GM18520 (cell line): ENCODE results near the gene RIMS3.
"Not testable (repeated sequence)": the region's sequence is repeated elsewhere in the genome, so short reads cannot be mapped to it uniquely, and the experiment has no call there.

Source experiments
- ATAC-seq: cut with Tn5 transposase; IDR thresholded peaks from one replicate; pipeline ENCODE4 v1.9.1; 2021; ENCODE audit not compliant: unreplicated experiment

The RIMS3 gene

GRCh38 chr1:40633523-40633922, 32.0 kb downstream of the RIMS3 start:
- ATAC-seq: no peak

DNA sequence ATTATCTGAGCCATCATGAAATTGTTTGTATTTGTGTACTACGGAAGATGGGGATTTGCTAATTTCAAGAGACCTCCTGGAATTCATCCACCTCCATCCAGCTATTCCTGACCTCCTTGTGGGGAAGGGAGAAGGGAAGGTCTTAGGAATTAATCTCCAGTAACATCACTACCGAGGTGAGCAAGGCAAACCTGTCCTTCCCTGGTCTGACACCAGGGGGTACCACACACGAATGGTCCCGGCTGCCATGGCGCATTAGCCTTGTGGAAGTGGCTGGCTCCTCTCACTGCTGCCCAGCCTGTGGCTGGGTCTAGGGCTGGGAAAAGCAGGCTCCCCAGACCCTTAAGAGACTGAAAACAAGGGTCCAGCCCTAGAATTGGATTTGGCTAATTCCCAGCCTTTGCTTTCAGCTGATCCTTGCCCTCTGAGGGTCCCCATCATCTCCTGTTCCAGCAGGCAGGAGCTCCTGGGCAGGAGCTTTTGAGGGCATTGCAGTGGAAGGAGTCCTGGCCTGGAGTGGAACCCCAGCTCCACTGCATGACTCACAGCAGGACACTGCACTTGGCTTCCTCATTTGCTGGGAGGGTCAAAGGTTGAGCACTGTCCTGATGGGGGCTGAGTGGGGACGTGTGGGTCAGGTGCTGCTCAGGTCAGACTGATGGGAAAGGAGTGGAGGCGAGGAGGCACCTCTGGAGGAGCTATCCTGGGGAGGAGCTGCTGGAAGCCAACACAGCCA, 34.8 kb downstream of the RIMS3 start:
- ATAC-seq: no peak

GRCh38 chr1:40629546-40629945, 35.9 kb downstream of the RIMS3 start:
- ATAC-seq: not testable (repeated sequence)

DNA sequence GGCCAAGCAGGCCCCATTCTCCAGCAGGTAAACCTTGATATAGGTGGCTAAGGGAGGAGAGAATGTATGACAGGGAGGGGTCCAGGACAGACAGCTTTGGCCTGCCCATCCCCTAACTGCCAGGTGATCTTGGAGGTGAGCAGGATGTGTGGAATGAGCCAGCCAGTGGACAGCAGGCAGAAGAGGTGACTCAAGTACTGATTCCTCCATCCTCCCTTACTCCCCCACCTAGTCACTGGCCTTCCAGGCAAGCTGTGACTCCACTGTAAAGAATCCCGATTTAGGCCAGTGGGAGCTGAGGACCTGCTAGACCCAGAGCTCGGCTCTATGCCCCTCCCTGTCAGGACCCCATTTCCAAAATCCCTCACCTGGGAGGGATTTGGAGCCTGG, 36.6 kb downstream of the RIMS3 start:
- no peak for ATAC-seq

- ATAC-seq: peak; percentile 82
Observed at GRCh38 chr1:40627987-40628902, 37.2 kb downstream of the RIMS3 start.

- no peak for ATAC-seq
Observed at GRCh38 chr1:40626383-40626770, 39.1 kb downstream of the RIMS3 start.

- no peak for ATAC-seq
Observed at GRCh38 chr1:40625476-40626382, 39.8 kb downstream of the RIMS3 start.

DNA sequence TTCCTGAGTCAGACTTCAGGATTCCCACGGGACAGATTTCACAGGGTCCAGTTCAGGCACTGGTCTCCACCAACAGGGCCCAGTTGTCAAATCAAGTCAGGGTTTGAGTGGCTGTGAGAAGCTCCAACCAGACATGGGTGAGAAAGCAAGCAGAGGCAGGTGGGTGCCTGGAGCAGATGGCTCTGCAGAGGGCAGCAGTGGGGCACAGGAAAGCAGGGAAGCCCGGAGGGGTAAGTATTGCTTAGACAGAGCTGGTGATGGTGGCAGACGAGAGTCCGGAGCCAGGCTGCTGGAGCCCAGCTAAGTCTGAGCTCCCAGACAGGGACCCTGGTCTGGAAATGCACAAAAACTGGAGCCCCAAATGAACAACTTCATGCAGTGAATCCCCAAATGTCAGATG, 40.4 kb downstream of the RIMS3 start:
- ATAC-seq: no peak

GRCh38 chr1:40622936-40623629, 42.4 kb downstream of the RIMS3 start:
- no peak for ATAC-seq

DNA sequence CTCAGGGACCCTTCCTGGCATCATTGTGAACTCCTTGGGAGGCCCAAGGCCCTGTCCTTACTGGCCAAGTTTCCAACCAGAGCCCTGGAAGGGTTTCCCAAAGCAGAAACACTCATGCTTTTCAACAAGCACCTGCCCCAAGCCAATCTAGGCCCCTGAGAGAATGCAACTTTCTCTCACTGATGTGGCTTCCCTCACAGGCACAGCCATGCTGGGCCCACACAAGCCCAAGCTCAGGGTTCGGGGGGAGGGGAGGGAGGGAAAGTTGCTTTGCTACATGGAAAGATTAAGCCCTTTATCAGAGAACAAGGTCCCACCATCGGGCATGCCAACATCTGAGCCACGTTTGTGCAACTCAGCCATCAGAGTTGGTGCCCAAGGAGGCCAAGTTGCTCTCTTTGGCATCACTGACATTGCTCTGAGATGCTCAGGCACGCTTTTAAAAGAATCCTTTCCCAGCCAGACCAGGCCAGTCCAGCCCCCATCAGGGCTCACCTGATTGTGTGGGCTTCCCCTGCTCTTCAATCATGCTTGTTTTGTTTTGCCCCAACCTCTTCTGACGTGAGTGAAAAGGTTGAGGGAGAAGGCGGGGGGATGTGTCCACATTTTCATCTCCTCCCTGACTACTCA, 43.5 kb downstream of the RIMS3 start:
- no peak for ATAC-seq

GRCh38 chr1:40620586-40621210, 44.8 kb downstream of the RIMS3 start:
- ATAC-seq: no peak

DNA sequence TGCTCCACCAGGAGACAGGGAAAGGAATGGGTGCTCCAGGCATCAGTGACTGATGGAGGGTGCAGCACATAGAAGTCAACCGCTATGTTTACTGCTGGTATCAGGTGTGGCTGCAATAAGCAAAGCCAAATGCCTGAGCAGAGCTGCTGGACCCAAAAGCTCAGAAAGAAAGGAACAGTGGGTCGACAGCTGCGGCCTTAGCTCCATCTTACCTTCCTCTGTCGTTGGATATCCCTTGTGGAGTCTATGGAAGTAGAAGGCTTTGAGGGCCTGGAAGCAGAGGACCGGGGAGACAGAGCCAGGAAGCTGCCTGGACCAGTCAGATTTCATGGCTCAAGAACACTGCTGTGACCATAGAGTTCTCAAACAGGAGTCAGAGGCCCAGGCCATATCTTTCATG, 45.3 kb downstream of the RIMS3 start:
- ATAC-seq: no peak

DNA sequence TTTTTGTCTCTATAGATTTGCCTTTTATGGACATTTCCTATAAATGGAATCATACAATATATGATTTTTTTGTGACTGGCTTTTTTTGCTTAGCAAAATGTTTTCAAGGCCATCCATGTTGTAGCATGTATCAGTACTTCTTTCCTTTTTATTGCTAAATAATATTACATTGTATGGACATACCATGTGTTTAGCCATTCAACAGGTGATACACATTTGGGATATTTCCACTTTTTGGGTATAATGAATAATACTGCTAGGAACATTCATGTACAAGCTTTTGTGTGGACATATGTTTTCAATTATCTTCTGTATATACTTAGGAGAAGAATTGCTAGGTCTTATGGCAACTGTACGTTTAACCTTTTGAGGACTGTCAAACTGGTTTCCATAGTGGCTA, 47.4 kb downstream of the RIMS3 start:
- no peak for ATAC-seq

DNA sequence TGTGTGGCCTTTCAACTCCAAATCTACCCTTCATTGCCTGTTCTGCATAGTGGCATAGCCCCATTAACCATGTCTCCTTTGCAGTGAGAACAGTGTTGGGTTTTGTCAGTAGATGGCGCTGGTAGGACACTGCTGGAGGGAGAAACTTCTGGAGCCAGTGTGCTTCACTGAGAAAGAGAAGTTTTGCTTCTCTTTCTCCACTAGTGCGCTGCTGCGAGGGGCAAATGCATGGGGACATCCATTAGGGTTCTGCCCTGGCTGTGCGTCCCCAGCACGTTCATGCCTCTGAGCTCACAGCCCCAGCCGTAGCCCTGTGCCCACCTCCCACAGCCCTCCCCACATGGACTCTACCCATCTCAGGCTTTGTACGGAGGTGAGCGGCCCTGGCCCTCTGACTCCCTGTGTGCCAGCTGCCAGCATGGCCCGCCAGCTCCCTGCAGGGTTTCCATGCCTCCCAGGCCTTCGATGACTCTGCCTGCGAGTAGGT, 53.1 kb downstream of the RIMS3 start:
- no peak for ATAC-seq

DNA sequence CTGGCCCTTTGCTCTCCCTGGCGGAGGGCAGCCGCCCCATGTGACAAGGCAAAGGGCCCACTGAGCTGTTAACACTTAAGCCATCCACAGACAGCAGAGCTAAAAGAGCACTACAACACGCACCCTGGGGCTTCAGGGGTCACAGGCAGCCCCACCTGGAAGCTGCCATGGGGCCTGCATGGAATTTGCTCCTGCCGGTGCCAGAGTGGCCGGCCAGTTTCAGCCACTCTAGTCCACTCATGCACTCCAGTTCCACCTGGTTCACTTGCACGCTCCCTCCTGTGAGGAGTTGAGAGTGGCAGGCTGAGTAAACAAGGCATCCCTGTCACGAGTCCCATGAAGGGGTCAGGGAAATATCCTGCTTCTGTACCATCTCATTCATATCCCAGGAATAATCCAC, 55.3 kb downstream of the RIMS3 start:
- ATAC-seq: no peak

GRCh38 chr1:40607921-40608320, 57.6 kb downstream of the RIMS3 start:
- no peak for ATAC-seq

DNA sequence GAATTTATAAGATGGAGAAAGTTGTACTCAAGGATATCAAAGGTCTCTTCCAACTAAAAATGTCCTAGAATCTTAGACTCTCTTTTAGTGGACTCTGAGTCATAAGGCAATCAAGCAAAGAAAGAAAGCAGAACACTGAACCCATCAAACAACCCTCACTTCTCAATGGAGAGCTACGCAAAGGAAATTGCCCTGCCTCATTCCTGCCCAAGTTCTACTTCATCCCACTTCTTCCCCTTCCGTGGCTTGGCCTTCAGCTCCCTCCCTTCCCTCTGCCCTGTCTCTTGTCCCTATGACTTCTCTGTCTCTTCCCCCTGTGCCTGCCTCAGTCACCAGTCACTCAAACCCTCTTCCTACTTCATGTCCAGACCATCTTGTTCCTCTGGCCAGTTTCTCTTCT, 58.5 kb downstream of the RIMS3 start:
- ATAC-seq: no peak

- no peak for ATAC-seq
Observed at GRCh38 chr1:40606194-40606593, 59.3 kb downstream of the RIMS3 start.

DNA sequence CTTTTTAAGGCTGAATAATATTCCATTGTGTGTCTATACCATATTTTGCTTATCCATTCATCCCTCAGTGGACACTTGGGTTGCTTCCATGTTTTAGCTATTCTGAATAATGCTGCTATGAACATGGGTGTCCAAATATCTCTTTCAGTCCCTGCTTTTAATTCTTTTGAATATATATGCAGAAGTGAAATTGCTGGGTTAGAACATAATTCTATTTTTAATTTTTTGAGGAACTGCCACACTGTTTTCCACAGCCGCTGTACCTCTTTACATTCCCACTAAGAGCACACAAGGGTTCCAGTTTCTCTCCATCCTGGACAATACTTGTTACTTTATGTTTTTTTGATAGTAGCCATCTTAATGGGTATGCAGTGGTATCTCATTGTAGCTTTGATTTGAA, 65.6 kb downstream of the RIMS3 start:
- no peak for ATAC-seq

GRCh38 chr1:40595623-40596022, 69.9 kb downstream of the RIMS3 start:
- no peak for ATAC-seq
